GM19043 (cell line): ENCODE measurements around the gene HOXB3.

ENCODE experiments used
- ATAC-seq: cut with Tn5 transposase; IDR thresholded peaks from one replicate; pipeline ENCODE4 v1.9.1; 2021; ENCODE audit warnings: low read depth; ENCODE audit not compliant: unreplicated experiment

Gene HOXB3

GRCh38 chr17:48532261-48532660 lies 57.8 kb downstream of the HOXB3 start:
- ATAC-seq = no peak

DNA sequence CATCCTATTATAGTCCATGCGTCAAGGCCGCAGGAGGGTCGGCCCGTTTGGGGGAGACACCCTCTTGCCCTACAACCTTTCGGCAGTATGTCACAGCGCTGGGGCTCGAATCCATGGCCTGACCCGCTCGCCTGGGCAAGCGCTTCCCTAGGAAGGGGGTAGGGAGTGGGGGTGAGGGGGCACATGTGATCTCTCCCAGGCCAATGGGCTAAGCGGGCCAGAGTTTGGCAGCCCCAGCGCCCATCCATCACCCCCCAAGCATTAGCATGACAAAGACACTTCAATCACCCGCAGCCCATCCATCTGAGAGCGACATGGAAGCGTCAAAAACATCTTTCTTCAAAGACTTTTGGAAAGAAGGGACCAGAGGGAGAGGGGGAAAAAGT lies 59.2 kb downstream of the HOXB3 start, which contains the start of gene HOXB1:
Gene HOXB1, minus strand, starts transcription at position 125 of the 386 bp plus-strand sequence. Its CDS starts 107 bp downstream, at position 18.
- no peak for ATAC-seq

DNA sequence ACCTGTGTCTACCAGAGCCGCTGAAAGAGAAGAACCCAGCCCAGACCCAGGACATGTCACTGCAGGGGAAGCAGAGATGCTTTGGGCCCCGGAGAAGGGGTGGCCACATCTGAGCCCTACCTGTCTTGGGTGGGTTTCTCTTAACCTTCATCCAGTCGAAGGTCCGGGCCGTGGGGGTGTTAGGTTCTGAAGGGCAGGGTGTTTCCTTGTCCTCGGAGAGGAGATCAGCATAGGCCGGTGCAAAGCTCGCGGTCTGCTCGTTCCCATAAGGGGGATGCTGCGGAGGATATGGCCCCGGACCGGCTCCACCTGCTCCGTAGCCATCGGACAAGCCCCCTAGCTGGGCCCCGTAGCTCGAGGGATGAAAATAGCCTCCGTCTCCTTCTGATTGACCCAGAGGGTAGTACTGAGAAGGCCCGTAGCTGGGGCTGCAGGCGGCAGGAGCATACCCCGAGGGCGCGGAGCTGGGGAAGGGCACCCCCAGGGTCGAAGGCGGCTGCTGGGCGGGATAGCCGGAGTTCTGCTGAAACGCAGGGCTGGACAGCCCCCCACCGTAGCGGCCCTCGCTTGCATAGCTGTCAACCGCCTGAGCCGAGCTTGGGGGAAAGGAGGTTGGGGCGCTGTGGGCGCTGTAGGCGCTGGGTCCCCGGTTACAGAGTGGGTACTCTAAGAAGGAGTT lies 59.7 kb downstream of the HOXB3 start:
- no peak for ATAC-seq

DNA sequence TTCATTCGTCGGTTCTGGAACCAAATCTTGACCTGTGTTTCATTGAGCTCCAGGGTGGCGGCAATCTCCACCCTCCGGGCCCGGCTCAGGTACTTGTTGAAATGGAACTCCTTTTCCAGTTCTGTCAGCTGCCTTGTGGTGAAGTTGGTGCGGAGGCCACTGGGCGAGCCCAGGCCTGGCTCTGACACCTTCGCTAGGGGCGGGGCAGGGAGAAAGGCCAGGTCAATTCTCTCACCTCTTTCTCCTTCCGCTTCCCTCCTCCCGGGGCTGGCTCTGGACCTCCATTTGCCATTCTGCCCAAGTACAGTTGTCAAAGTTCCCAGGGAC lies 60.4 kb downstream of the HOXB3 start:
- ATAC-seq = no peak

GRCh38 chr17:48528936-48529682 lies 60.9 kb downstream of the HOXB3 start:
- ATAC-seq = no peak

DNA sequence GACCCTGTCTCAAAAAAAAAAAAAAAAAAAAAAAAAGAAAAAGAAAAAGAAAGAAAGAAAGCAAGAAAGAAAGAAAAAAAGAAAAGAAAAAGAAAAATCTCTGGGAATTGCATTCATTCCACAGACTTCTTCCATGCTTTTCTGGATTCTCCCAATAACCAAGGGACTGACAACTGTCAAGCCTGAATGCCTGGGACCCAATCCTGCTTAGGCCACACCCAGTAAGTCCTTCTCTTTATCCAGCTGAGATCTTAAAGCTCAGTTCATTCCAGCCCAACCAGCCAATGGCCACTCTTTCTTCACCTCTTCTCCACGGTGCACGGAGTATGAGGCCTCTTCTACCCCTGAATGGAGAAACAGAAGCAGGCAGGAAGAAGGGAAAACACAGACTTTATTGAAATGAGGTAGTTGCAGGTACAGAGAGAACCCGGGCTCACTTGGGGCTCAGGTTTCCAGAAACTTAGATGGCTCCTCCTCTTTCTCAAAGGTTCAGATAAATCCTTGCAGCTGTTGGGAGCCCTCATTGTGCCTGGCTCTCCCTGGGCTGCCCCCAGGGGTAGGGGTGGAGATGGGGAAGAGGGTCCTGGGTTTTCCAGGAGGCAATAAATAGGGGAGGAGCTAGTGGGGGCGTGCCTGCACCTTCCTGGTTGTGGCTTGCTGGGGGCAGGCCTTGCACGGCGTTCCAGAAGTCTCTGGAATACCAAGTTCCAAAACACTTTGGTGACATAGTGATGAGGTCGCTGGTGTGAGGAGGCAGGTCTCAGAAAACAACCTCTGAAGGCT lies 61.7 kb downstream of the HOXB3 start:
- no peak for ATAC-seq

DNA sequence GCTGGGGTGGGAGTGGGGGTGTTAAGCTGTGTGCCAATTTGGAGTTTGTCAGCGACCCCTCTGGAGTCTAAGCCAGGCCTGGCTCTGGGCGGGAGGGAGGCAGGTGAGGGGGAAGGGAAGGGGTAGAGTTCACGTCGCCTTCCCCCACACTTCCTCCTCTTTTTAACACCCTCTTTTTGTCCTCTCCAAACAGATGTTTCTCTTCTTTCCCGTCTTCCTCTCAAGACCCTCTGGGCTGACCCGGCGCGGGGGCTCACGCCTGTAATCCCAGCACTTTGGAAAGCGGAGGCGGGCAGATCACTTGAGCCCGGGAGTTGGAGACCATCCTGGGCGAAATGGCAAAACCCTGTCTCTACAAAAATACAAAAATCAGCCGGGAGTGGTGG lies 62.5 kb downstream of the HOXB3 start:
- ATAC-seq = no peak

- no peak for ATAC-seq
Observed at GRCh38 chr17:48526608-48527546, 63.2 kb downstream of the HOXB3 start.

GRCh38 chr17:48523010-48523409 lies 67.0 kb downstream of the HOXB3 start:
- no peak for ATAC-seq

DNA sequence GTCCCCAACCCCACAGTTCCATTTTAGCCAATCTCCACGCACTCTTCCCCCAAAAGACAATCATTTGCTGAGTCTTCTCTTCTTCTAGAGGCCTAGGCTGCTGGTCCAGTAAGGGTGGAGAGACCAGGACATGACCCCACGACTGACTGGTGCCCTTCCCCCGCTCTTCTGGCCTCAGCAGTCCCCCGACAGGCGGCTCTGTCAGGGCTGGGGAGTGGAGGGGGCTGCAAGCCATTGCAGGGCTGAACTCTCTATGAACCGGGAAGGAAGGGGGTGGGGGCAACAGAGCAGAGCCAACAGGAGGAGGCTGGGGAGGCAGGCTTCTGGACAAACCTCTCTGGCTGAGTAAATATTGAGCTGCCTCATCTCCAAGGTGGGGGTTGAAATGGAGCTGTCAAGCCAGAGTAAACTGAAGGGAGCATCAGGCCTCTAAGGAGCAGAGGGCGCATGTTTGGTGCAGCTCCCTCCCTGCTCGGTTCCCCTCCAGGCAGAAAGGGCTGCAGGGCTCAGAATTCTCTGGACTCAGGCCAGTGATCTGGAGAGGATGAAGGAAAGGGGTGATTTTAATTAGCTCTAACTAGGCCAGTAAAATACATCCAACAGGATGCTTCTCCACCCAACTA lies 67.9 kb downstream of the HOXB3 start:
- ATAC-seq = no peak

DNA sequence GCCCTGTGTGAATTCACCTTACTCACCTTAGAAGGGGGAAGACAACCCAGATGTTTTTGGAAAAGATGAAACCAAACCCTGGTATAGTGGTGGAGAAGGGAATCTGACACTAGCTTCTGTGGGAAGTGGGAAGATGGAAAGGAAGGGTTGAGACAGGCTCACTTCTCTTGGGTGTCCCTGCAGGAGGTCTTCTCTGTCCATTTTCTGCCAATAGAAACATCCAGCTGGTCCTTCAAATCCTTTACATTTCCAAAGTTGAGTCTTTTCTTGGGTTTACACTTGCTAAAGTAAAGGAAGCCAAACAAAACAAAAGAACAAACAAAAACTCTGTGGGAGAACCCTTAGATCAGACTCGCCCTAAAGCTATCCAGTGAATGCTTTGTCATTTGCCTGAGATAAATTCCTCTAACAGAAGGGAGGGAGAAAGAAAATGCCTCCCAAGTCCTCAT lies 69.4 kb downstream of the HOXB3 start:
- no peak for ATAC-seq

DNA sequence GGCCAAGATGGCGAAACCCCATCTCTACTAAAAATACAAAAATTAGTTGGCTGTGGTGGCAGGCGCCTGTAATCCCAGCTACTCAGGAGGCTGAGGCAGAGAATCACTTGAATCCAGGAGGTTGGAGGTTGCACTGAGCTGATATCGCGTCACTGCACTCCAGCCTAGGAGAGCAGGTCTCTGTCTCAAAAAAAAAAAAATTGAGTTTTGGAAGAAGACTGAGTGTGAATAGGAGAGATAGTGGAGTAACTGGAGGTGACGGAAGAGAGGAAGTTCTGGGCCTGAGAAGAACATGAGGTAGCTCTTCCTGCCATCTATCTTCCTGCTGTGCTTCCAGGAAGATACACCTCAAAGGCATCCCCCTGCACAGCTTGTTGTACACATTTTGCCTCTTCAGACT lies 70.6 kb downstream of the HOXB3 start:
- ATAC-seq = no peak

GRCh38 chr17:48517478-48517877 lies 72.6 kb downstream of the HOXB3 start:
- no peak for ATAC-seq

- ATAC-seq = no peak
Observed at GRCh38 chr17:48515925-48516900, 73.8 kb downstream of the HOXB3 start.

- no peak for ATAC-seq
Observed at GRCh38 chr17:48514477-48514876, 75.6 kb downstream of the HOXB3 start.

DNA sequence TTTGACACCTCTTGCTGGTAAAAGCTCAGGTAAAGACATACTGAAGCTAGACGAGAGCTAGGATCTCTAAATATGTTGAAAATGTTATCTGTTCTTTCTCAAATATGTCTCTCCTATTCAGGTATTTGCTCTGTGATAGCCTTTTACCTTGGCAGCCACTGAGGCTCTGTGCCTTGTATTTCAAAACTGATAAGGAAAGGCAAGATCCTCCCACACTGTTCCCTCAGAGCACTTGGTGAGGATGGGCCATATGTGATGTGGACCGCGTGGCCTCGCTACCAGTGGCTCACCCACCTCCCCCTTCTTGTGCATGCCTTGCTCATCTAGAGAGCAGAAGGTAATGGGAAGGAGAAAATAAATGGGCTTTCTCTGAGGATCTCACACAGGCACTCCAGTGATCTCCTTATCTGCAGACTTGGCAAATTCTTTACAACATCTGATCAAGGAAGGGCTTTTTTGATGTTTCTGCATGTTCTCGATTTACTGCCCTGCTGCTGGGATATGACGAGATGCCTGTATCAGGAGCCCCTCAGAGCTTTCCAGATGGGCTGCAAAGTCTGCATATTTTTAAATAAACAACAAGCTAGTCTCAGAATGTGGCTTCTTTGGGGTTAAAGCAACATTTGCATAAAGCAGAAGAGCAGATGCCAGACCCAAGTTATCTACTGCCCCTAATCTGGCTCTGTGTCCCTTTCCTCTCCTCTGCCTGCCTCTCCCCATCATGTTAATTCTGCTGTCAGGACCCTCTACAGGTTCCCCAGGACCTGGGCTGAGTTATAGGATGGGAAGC lies 76.2 kb downstream of the HOXB3 start:
- no peak for ATAC-seq

- no peak for ATAC-seq
Observed at GRCh38 chr17:48513097-48513496, 76.9 kb downstream of the HOXB3 start.
